DOHH2 (cell line): ENCODE measurements around the gene DBN1.

ENCODE experiments used
- H3F3A ChIP-seq: fragments of 200-600 bp; sonication (generic), shearing (Covaris generic); 2 replicates; pipeline ENCODE4 v1.6.0; 2016; ENCODE audit warnings: antibody characterized with exemption, mild to moderate bottlenecking; ENCODE audit not compliant: control insufficient read depth, insufficient read depth
- H3K27ac ChIP-seq: fragments of 200-600 bp; sonication (generic); 2 replicates; pipeline ENCODE4 v1.5.1; 2014; ENCODE audit warnings: low read depth, mild to moderate bottlenecking, low read length, moderate library complexity
- H3K27me3 ChIP-seq: fragments of 200-600 bp; sonication (generic); 2 replicates; pipeline ENCODE4 v1.6.1; 2014; ENCODE audit warnings: mild to moderate bottlenecking, low read length, mixed read lengths; ENCODE audit not compliant: control insufficient read depth
- H3K36me3 ChIP-seq: fragments of 200-600 bp; sonication (generic); 2 replicates; pipeline ENCODE4 v1.6.1; 2014; ENCODE audit warnings: mild to moderate bottlenecking, low read length, moderate library complexity, mixed read lengths; ENCODE audit not compliant: control insufficient read depth
- H3K4me1 ChIP-seq: fragments of 200-600 bp; sonication (generic); 2 replicates; pipeline ENCODE4 v1.6.1; 2014; ENCODE audit warnings: mild to moderate bottlenecking, low read length, mixed read lengths; ENCODE audit not compliant: control insufficient read depth
- H3K4me2 ChIP-seq: fragments of 200-600 bp; sonication (generic); 2 replicates; pipeline ENCODE4 v1.6.0; 2014; ENCODE audit warnings: mild to moderate bottlenecking, low read length, moderate library complexity
- H3K4me3 ChIP-seq: fragments of 200-600 bp; sonication (generic); 2 replicates; pipeline ENCODE4 v1.5.1; 2014; ENCODE audit warnings: mild to moderate bottlenecking, low read length, mixed read lengths
- H3K79me2 ChIP-seq: fragments of 200-600 bp; sonication (generic); 2 replicates; pipeline ENCODE4 v1.6.1; 2014; ENCODE audit warnings: mild to moderate bottlenecking, low read length, mixed read lengths; ENCODE audit not compliant: control insufficient read depth
- H3K9me2 ChIP-seq: fragments of 200-600 bp; sonication (generic); replicated peaks from 2 replicates; pipeline ENCODE4 v1.6.1; 2014; ENCODE audit warnings: mild to moderate bottlenecking, low read length, mixed read lengths; ENCODE audit not compliant: control insufficient read depth
- H3K9me3 ChIP-seq: fragments of 200-600 bp; sonication (generic); 2 replicates; pipeline ENCODE4 v1.6.1; 2014; ENCODE audit warnings: antibody characterized with exemption, low read length, mixed read lengths; ENCODE audit not compliant: control insufficient read depth, insufficient read depth
- H4K20me1 ChIP-seq: fragments of 200-600 bp; sonication (generic); 2 replicates; pipeline ENCODE4 v1.6.0; 2014; ENCODE audit warnings: low read depth, mild to moderate bottlenecking, antibody characterized with exemption, low read length, moderate library complexity; ENCODE audit not compliant: control insufficient read depth, insufficient read depth
- CTCF ChIP-seq: fragments of 200-600 bp; sonication (generic); IDR thresholded peaks from one replicate; pipeline ENCODE4 v1.5.1; 2014; ENCODE audit warnings: antibody characterized with exemption, mild to moderate bottlenecking, low read depth, low read length; ENCODE audit not compliant: poor library complexity, severe bottlenecking
- EZH2phosphoT487 ChIP-seq: fragments of 200-600 bp; sonication (generic); IDR thresholded peaks from 2 replicates; pipeline ENCODE4 v1.6.1; 2017; ENCODE audit warnings: borderline replicate concordance, mild to moderate bottlenecking, antibody characterized with exemption, low read length, moderate library complexity, mixed read lengths

Gene DBN1

GRCh38 chr5:177465044-177465443, 8.4 kb downstream of the DBN1 start:
- Histone ChIP-seq H3K4me3 (no peak overlapping the region), H3K4me2 (no peak overlapping the region), H3K9me3 (no peaks in the 10 kb centered on the region), H3K36me3 (peaks cover 29% of the 10 kb centered on the region), H4K20me1 (no peaks in the 10 kb centered on the region; the same call in 1 of the 2 replicates), H3K79me2 (peaks cover 9% of the 10 kb centered on the region), H3K4me1 (peaks cover 11% of the 10 kb centered on the region), H3K9me2 (no peaks in the 10 kb centered on the region), H3K27ac (no peak overlapping the region), H3K27me3 (no peaks in the 10 kb centered on the region), H3F3A (no peaks in the 10 kb centered on the region)
- no peak for TF ChIP-seq EZH2phosphoT487
- no peak for TF ChIP-seq CTCF

- H3K9me2 ChIP-seq: no peaks in the 10 kb centered on the region
- peaks cover 38% of the 10 kb centered on the region for H3K36me3 ChIP-seq
- no peaks in the 10 kb centered on the region for H3K79me2 ChIP-seq
- H3K4me2 ChIP-seq: peak overlapping the region; percentile 8; the same call in 1 of the 2 replicates
- H4K20me1 ChIP-seq: 0 out of 2 replicates have a peak, but pooled peaks cover 3% of the 10 kb centered on the region
- no peak for TF ChIP-seq CTCF
- TF ChIP-seq EZH2phosphoT487: no peak
- H3K27me3 ChIP-seq: no peaks in the 10 kb centered on the region
- no peak overlapping the region for H3K4me3 ChIP-seq
- H3K4me1 ChIP-seq: peaks cover 16% of the 10 kb centered on the region
- H3K9me3 ChIP-seq: no peaks in the 10 kb centered on the region
- H3F3A ChIP-seq: peaks cover 3% of the 10 kb centered on the region
- H3K27ac ChIP-seq: no peak overlapping the region
These were observed 11.3 kb downstream of the DBN1 start for GRCh38 chr5:177462021-177462670.

DNA sequence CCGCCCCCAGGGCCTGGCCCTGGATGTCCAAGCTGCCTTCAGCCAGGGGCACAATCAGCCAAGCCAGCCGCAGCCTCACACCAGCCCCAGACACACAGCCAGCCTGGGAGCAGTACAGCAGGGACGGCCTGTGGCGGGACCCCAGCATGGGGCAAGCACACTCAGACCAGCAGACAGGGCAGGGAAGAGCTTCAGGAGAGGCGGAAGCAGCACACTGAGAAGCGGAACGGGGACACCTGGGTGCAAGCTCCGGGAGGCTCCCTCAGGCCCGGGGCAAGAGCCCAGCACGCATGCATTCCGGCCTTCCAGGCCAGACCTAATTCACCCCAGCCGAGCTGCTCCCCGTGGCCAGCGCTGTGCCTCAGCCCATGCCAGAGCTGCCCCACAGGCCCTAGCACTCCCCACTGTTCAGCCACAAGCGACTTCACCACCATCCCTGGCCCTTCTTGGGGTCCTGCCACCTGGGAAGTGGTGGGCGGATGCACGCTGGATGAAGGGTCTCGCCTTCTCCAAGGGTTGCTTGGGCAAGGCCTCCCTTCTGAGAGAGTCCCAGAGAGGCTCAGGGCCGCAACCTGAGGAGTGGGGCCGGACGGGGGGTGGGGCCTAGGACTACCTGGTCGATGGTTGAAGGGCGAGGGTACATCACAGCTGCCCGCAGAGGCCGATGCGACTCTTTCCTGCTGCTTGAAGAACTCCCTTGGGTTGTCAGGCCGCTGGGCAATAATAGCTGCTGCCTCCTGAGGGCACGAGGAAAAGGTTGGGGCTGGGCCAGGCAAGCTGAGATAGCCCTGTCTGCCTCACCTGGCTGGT, 13.4 kb downstream of the DBN1 start:
- TF ChIP-seq EZH2phosphoT487 (no peak), CTCF (no peak)
- Histone ChIP-seq H4K20me1 (0 out of 2 replicates have a peak, but pooled peaks cover 3% of the 10 kb centered on the region), H3K4me3 (no peak overlapping the region), H3F3A (peaks cover 13% of the 10 kb centered on the region), H3K27ac (no peak overlapping the region), H3K9me2 (no peaks in the 10 kb centered on the region), H3K4me1 (peaks cover 26% of the 10 kb centered on the region), H3K36me3 (peaks cover 23% of the 10 kb centered on the region), H3K9me3 (no peaks in the 10 kb centered on the region), H3K4me2 (no peak overlapping the region), H3K79me2 (no peaks in the 10 kb centered on the region), H3K27me3 (no peaks in the 10 kb centered on the region)
